HL-60 (cell line): ENCODE measurements around the gene CBX8.

Source experiments
- GABPA ChIP-seq: IDR thresholded peaks from 2 replicates; pipeline ENCODE4 v1.6.1; 2012; ENCODE audit warnings: low read depth
- POLR2AphosphoS5 ChIP-seq: IDR thresholded peaks from 2 replicates; pipeline ENCODE4 v1.6.1; 2012; ENCODE audit warnings: low read depth
- SPI1 ChIP-seq: IDR thresholded peaks from 2 replicates; pipeline ENCODE4 v1.6.1; 2012; ENCODE audit warnings: low read depth, mild to moderate bottlenecking, borderline replicate concordance
- TF ChIP-seq, protein P1 (sequence below): IDR thresholded peaks from one replicate; pipeline ENCODE4 v1.5.1; 2011; ENCODE audit warnings: low read length, control low read depth, inconsistent platforms; ENCODE audit not compliant: insufficient read depth

DNA sequence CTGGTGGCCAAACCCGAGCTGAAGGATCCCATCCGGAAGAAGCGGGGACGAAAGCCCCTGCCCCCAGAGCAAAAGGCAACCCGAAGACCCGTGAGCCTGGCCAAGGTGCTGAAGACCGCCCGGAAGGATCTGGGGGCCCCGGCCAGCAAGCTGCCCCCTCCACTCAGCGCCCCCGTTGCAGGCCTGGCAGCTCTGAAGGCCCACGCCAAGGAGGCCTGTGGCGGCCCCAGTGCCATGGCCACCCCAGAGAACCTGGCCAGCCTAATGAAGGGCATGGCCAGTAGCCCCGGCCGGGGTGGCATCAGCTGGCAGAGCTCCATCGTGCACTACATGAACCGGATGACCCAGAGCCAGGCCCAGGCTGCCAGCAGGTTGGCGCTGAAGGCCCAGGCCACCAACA is 13.0 kb downstream of the CBX8 start:
- TF ChIP-seq, protein P1, sequence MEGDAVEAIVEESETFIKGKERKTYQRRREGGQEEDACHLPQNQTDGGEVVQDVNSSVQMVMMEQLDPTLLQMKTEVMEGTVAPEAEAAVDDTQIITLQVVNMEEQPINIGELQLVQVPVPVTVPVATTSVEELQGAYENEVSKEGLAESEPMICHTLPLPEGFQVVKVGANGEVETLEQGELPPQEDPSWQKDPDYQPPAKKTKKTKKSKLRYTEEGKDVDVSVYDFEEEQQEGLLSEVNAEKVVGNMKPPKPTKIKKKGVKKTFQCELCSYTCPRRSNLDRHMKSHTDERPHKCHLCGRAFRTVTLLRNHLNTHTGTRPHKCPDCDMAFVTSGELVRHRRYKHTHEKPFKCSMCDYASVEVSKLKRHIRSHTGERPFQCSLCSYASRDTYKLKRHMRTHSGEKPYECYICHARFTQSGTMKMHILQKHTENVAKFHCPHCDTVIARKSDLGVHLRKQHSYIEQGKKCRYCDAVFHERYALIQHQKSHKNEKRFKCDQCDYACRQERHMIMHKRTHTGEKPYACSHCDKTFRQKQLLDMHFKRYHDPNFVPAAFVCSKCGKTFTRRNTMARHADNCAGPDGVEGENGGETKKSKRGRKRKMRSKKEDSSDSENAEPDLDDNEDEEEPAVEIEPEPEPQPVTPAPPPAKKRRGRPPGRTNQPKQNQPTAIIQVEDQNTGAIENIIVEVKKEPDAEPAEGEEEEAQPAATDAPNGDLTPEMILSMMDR = no peak
- TF ChIP-seq SPI1 (no peak), POLR2AphosphoS5 (no peak), GABPA (no peak)
